Measurements from ENCODE around the gene INTS13.
"Not testable (repeated sequence)": the region's sequence is repeated elsewhere in the genome, so short reads cannot be mapped to it uniquely, and the experiment has no call there.

The INTS13 gene

GRCh38 chr12:26936559-26937442 lies 980 bp downstream of the INTS13 start:
- DNase-seq (ENCODE audit: low read depth in 2 of 2): no peak

GRCh38 chr12:26935636-26936378 lies 2.0 kb downstream of the INTS13 start:
- DNase-seq (ENCODE audit: low read depth in 2 of 2): no peak

GRCh38 chr12:26929590-26929989 lies 8.2 kb downstream of the INTS13 start:
- no peak for DNase-seq (ENCODE audit: low read depth in 2 of 2)

- DNase-seq (ENCODE audit: low read depth in 2 of 2): no peak
Measured at GRCh38 chr12:26928661-26929060, 9.1 kb downstream of the INTS13 start.

GRCh38 chr12:26921886-26922285 lies 15.9 kb downstream of the INTS13 start:
- no peak for DNase-seq (ENCODE audit: low read depth in 2 of 2)

GRCh38 chr12:26919216-26919555 lies 18.6 kb downstream of the INTS13 start:
- no peak for DNase-seq (ENCODE audit: low read depth in 2 of 2)

- no peak for DNase-seq (ENCODE audit: low read depth in 2 of 2)
Measured at GRCh38 chr12:26918321-26919215, 19.2 kb downstream of the INTS13 start.

GRCh38 chr12:26906704-26907103 lies 31.1 kb downstream of the INTS13 start:
- no peak for DNase-seq (ENCODE audit: low read depth in 2 of 2)

- DNase-seq (ENCODE audit: low read depth in 2 of 2): no peak
Measured at GRCh38 chr12:26906024-26906423, 31.8 kb downstream of the INTS13 start.

- not testable (repeated sequence) for DNase-seq (ENCODE audit: low read depth in 2 of 2)
Measured at GRCh38 chr12:26903396-26903795, 34.4 kb downstream of the INTS13 start.

GRCh38 chr12:26896913-26897312 lies 40.9 kb downstream of the INTS13 start:
- no peak for DNase-seq (ENCODE audit: low read depth in 2 of 2)

GRCh38 chr12:26895672-26896071 lies 42.1 kb downstream of the INTS13 start:
- DNase-seq (ENCODE audit: low read depth in 2 of 2): no peak

GRCh38 chr12:26891704-26892103 lies 46.1 kb downstream of the INTS13 start:
- no peak for DNase-seq (ENCODE audit: low read depth in 2 of 2)

GRCh38 chr12:26890784-26891183 lies 47.0 kb downstream of the INTS13 start:
- DNase-seq (ENCODE audit: low read depth in 2 of 2): no peak

GRCh38 chr12:26884765-26885576 lies 52.8 kb downstream of the INTS13 start:
- DNase-seq (ENCODE audit: low read depth in 2 of 2): peak; percentile 70 to 71

- no peak for DNase-seq (ENCODE audit: low read depth in 2 of 2)
Measured at GRCh38 chr12:26880625-26881024, 57.2 kb downstream of the INTS13 start.

- no peak for DNase-seq (ENCODE audit: low read depth in 2 of 2)
Measured at GRCh38 chr12:26878661-26879119, 59.1 kb downstream of the INTS13 start.

GRCh38 chr12:26874501-26875296 lies 63.1 kb downstream of the INTS13 start:
- no peak for DNase-seq (ENCODE audit: low read depth in 2 of 2)

- DNase-seq (ENCODE audit: low read depth in 2 of 2): no peak
Measured at GRCh38 chr12:26872625-26873024, 65.2 kb downstream of the INTS13 start.

- no peak for DNase-seq (ENCODE audit: low read depth in 2 of 2)
Measured at GRCh38 chr12:26871985-26872384, 65.8 kb downstream of the INTS13 start.

All from stimulated activated CD4-positive, alpha-beta T cell treated with anti-CD3 and anti-CD28 coated beads, Interleukin-4, amount 100 ng/mL, for 48 hours (primary cell).